Lower leg skin (tissue), 4 donors: Measurements from ENCODE around the gene BBS4. TPM values are rescaled to one million over a fixed set of nuclear protein-coding genes. Genes with fewer than 3 reads are reported as not detected.

Experiments
- DNase-seq, 2 donors: peaks; one replicate each; pipeline ENCODE4 v3.0.0-alpha.2; 2019; ENCODE audit warnings: low spot score in 2 of 2
- H3K4me3 ChIP-seq: fragments of 200-600 bp; sonication (generic); 2 replicates; pipeline ENCODE4 v1.5.1; 2017; ENCODE audit warnings: mild to moderate bottlenecking, low read depth; ENCODE audit not compliant: poor library complexity, severe bottlenecking
- CTCF ChIP-seq, 3 donors: fragments of 450-650 bp; IDR thresholded peaks; one replicate each; pipeline ENCODE4 v1.5.1; 2016; ENCODE audit warnings: antibody characterized with exemption in 3 of 3, mild to moderate bottlenecking in 3 of 3, moderate library complexity in 2 of 3
- POLR2A ChIP-seq, 2 donors: fragments of 450-650 bp; IDR thresholded peaks; one replicate each; pipeline ENCODE4 v1.6.1; 2016 to 2017; ENCODE audit warnings: antibody characterized with exemption in 2 of 2, mild to moderate bottlenecking in 1 of 2, moderate library complexity in 1 of 2
- WGBS, 2 donors: methylation state at CpG; one replicate each; pipeline ENCODE4 v1.1.5; 2018; 5-methylcytosine and 5-hydroxymethylcytosine counted together
- intact Hi-C: fragments of 100-400 bp; cut with DNase I; formaldehyde crosslinking; loops from one replicate; pipeline ENCODE4 v1.15.0; 2023; ENCODE audit warnings: low total_unique reads
- total RNA-seq, 4 donors: library from RNA; depleted of rRNA; stranded (reverse); fragments of >200 nt; gene quantifications; one replicate each; pipeline ENCODE4 v1.1.0, GENCODE V29; 2016

The BBS4 gene
- total RNA-seq, 4 donors from 2014 or later: 11.4 to 13.9 (median 11.6) TPM

- H3K4me3 ChIP-seq: no peak overlapping the region
- intact Hi-C loops: no loop called here
- TF ChIP-seq POLR2A (IDR thresholded peaks at IDR 0.05) (no peak), CTCF (IDR thresholded peaks at IDR 0.05) (no peak)
- DNase-seq: no peak
Measured at GRCh38 chr15:72732086-72732485, 46.1 kb downstream of the BBS4 start.

GRCh38 chr15:72732516-72732915 lies 46.5 kb downstream of the BBS4 start:
- TF ChIP-seq POLR2A (IDR thresholded peaks at IDR 0.05): no peak
- intact Hi-C loops: no loop called here
- no peak for DNase-seq
- 86 to 92% methylated on average over 4 of the region's 4 CpGs for WGBS, 2 donors
- no peak overlapping the region for H3K4me3 ChIP-seq

- DNase-seq: no peak
- no peak overlapping the region for H3K4me3 ChIP-seq
- 96% methylated on average over 2 of the region's 2 CpGs for WGBS, 2 donors
- TF ChIP-seq POLR2A (IDR thresholded peaks at IDR 0.05) (no peak), CTCF (IDR thresholded peaks at IDR 0.05) (no peak)
- intact Hi-C loops: no loop called here
Measured at GRCh38 chr15:72733941-72734738, 48.1 kb downstream of the BBS4 start.

- TF ChIP-seq CTCF (IDR thresholded peaks at IDR 0.05): no peak
- TF ChIP-seq POLR2A (IDR thresholded peaks at IDR 0.05): no peak
- no peak overlapping the region for H3K4me3 ChIP-seq
- intact Hi-C loops: no loop called here
- no peak for DNase-seq
- 85 to 87% methylated on average over 2 of the region's 2 CpGs for WGBS, 2 donors
Measured at GRCh38 chr15:72735111-72735510, 49.1 kb downstream of the BBS4 start.

GRCh38 chr15:72737061-72737460 lies 51.1 kb downstream of the BBS4 start:
- no peak for DNase-seq
- TF ChIP-seq CTCF (IDR thresholded peaks at IDR 0.05) (no peak), POLR2A (IDR thresholded peaks at IDR 0.05) (no peak)
- no peak overlapping the region for H3K4me3 ChIP-seq
- intact Hi-C loops: no loop called here
- WGBS, 2 donors: 91 to 93% methylated on average over 3 of the region's 3 CpGs

- TF ChIP-seq CTCF (IDR thresholded peaks at IDR 0.05) (no peak), POLR2A (IDR thresholded peaks at IDR 0.05) (no peak)
- DNase-seq: no peak
- intact Hi-C loops: no loop called here
- H3K4me3 ChIP-seq: no peak overlapping the region
- WGBS, 2 donors: 89 to 93% methylated on average over 1 of the region's 1 CpG
Measured at GRCh38 chr15:72737723-72738122, 51.7 kb downstream of the BBS4 start.
